ENCODE results near the gene TRIM45. TPM values are rescaled to one million over a fixed set of nuclear protein-coding genes. Genes with fewer than 3 reads are reported as not detected.

Gene TRIM45
- total and polyA plus RNA-seq, 2 of the 4 experiments (the other 2 are of a cell fraction), result 2.0 to 5.1 TPM

- Histone ChIP-seq H4K8ac (ENCODE audit: low read depth in 2 of 2, low read length in 2 of 2) (peak overlapping the region; percentile 18 to 39; a peak in 1 of 4 replicates), H2BK20ac (ENCODE audit: low read depth, low read length) (peak overlapping the region; percentile 76), H3K18ac (ENCODE audit: low read depth, low read length) (peak overlapping the region; percentile 87), H3K56ac (ENCODE audit: extremely low read depth, insufficient read depth, low read length) (no peak overlapping the region), H2AK9ac (replicated peaks; ENCODE audit: low read depth, low read length, poor library complexity) (no peak overlapping the region), H3K23ac (ENCODE audit: low read depth, low read length) (no peak overlapping the region), H3K4me3 (ENCODE audit: insufficient read depth, low read depth, low read length) (no peak overlapping the region), H4K91ac (ENCODE audit: insufficient read depth, low read depth, low read length) (peak overlapping the region; percentile 62; the same call in 1 of the 2 replicates), H3K9me3 (ENCODE audit: control insufficient read depth, insufficient read depth, low read length) (no peaks in the 10 kb centered on the region), H3K9ac (ENCODE audit: low read depth, low read length) (no peak overlapping the region), H2BK5ac (ENCODE audit: low read depth, low read length, poor library complexity, severe bottlenecking) (peak overlapping the region; percentile 43), H3K27ac (ENCODE audit: insufficient read depth, low read length) (no peak overlapping the region), H2AK5ac (ENCODE audit: low read depth, low read length) (peak overlapping the region; percentile 68; the same call in 1 of the 2 replicates), H3K4me2 (ENCODE audit: low read depth, low read length) (peak overlapping the region; percentile 39; the same call in 1 of the 2 replicates), H2BK15ac (ENCODE audit: low read depth, low read length) (peak overlapping the region; percentile 49; the same call in 2 of the 3 replicates), H3K4me1 (ENCODE audit: control insufficient read depth, insufficient read depth, low read length) (peaks cover 24% of the 10 kb centered on the region), H2BK120ac (ENCODE audit: low read depth, low read length) (peak overlapping the region; percentile 73), H3K4ac (ENCODE audit: low read depth, low read length) (peak overlapping the region; percentile 8; the same call in 1 of the 2 replicates), H3K27me3 (ENCODE audit: control insufficient read depth, insufficient read depth, low read length) (no peaks in the 10 kb centered on the region), H3K9me1 (ENCODE audit: insufficient read depth, low read length) (peaks cover 25% of the 10 kb centered on the region), H2AFZ (replicated peaks; ENCODE audit: low read length, poor library complexity) (no peak overlapping the region), H4K5ac (ENCODE audit: low read depth, low read length) (0 out of 2 replicates have a peak overlapping the region, but pooled peaks have one; percentile 53), H4K20me1 (ENCODE audit: insufficient read depth, low read length) (peaks cover 3% of the 10 kb centered on the region; the same call in 1 of the 2 replicates), H3K79me1 (ENCODE audit: low read depth in 1 of 2, low read length in 2 of 2) (peaks cover 0 to 8% of the 10 kb centered on the region in 2 experiments; a peak in 1 of 4 replicates), H3K36me3 (ENCODE audit: control insufficient read depth, insufficient read depth, low read length) (peaks cover 3% of the 10 kb centered on the region), H3K14ac (replicated peaks; ENCODE audit: low read depth, low read length) (peak overlapping the region; percentile 78; the same call in 1 of the 2 replicates)
- DNase-seq (peak; percentile 61), ATAC-seq (ENCODE audit: low read depth) (no peak)
- intact Hi-C loops (cut with micrococcal nuclease) (no loop called here), in situ Hi-C loops (cut with MboI; ENCODE audit: low sequenced_read_pairs) (no loop called here), dilution Hi-C loops (cut with HindIII; ENCODE audit: low sequenced_read_pairs, unreplicated experiment) (no loop called here)
- POLR2A ChIA-PET (ENCODE audit: unreplicated experiment), result no interaction called here
- 88% methylated on average over 3 of the region's 3 CpGs; no CpG with 5 or more reads in 1 of the 2 experiments for WGBS, 2 experiments (ENCODE audit: extremely low coverage in 2 of 2, insufficient read length in 1 of 2)
- CTCF ChIA-PET, result interaction anchor here (0.7 kb wide), 1 partner anchor 45 kb away, joined by 4 read pairs; no protein-coding TSS in a partner anchor
- TF ChIP-seq, protein P1, sequence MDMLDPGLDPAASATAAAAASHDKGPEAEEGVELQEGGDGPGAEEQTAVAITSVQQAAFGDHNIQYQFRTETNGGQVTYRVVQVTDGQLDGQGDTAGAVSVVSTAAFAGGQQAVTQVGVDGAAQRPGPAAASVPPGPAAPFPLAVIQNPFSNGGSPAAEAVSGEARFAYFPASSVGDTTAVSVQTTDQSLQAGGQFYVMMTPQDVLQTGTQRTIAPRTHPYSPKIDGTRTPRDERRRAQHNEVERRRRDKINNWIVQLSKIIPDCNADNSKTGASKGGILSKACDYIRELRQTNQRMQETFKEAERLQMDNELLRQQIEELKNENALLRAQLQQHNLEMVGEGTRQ (IDR thresholded peaks at IDR 0.05; ENCODE audit: low read depth, low read length), result no peak
- TF ChIP-seq MAZ (IDR thresholded peaks at IDR 0.05; ENCODE audit: borderline replicate concordance, low read depth, low read length), result no peak
- TF ChIP-seq FOS (IDR thresholded peaks at IDR 0.05; ENCODE audit: low read depth, low read length), result no peak
- no peak for TF ChIP-seq RFX5 (IDR thresholded peaks at IDR 0.05; ENCODE audit: low read depth, low read length)
- no peak for TF ChIP-seq CHD1 (IDR thresholded peaks at IDR 0.05; ENCODE audit: low read depth, low read length)
- no peak for TF ChIP-seq BHLHE40 (IDR thresholded peaks at IDR 0.05; ENCODE audit: low read depth, low read length)
- no peak for TF ChIP-seq RCOR1 (IDR thresholded peaks at IDR 0.05; ENCODE audit: insufficient replicate concordance, low read length)
- no peak for TF ChIP-seq RAD21 (IDR thresholded peaks at IDR 0.05; ENCODE audit: low read length)
- no peak for TF ChIP-seq MXI1 (IDR thresholded peaks at IDR 0.05; ENCODE audit: borderline replicate concordance, low read depth, low read length)
- no peak for TF ChIP-seq CTCF (conservative IDR thresholded peaks at IDR 0.05; ENCODE audit: low read depth, low read length)
- no peak for TF ChIP-seq MAFK (IDR thresholded peaks at IDR 0.05; ENCODE audit: low read depth, low read length)
- TF ChIP-seq CEBPB (IDR thresholded peaks at IDR 0.05; ENCODE audit: low read depth, low read length), result no peak
- no peak for TF ChIP-seq NFE2L2 (IDR thresholded peaks at IDR 0.05; ENCODE audit: low read depth, low read length)
- BruUV-seq (replicated peaks), result no TSS peak
These were observed 24.6 kb downstream of the TRIM45 start for GRCh38 chr1:117096951-117097408.

Data from IMR-90 (cell line).